Measurements from ENCODE around the gene MT1HL1.
"Not testable (repeated sequence)": the region's sequence is repeated elsewhere in the genome, so short reads cannot be mapped to it uniquely, and the experiment has no call there.

Gene MT1HL1

GRCh38 chr1:237016626-237017025 is 12.4 kb upstream of the MT1HL1 start:
- DNase-seq (ENCODE audit: low read depth in 2 of 2), result no peak

- DNase-seq (ENCODE audit: low read depth in 2 of 2), result no peak
Measured at GRCh38 chr1:237013608-237014007, 9.4 kb upstream of the MT1HL1 start.

GRCh38 chr1:237012788-237013383 is 8.6 kb upstream of the MT1HL1 start:
- DNase-seq (ENCODE audit: low read depth in 2 of 2), result no peak

- DNase-seq (ENCODE audit: low read depth in 2 of 2), result no peak
Measured at GRCh38 chr1:237012361-237012760, 8.1 kb upstream of the MT1HL1 start.

- DNase-seq (ENCODE audit: low read depth in 2 of 2), result no peak
Measured at GRCh38 chr1:237011432-237011831, 7.2 kb upstream of the MT1HL1 start.

- no peak for DNase-seq (ENCODE audit: low read depth in 2 of 2)
Measured at GRCh38 chr1:237009611-237010010, 5.4 kb upstream of the MT1HL1 start.

- no peak for DNase-seq (ENCODE audit: low read depth in 2 of 2)
Measured at GRCh38 chr1:237007147-237007881, 3.1 kb upstream of the MT1HL1 start.

GRCh38 chr1:237005674-237006073 is 1.4 kb upstream of the MT1HL1 start:
- no peak for DNase-seq (ENCODE audit: low read depth in 2 of 2)

- no peak for DNase-seq (ENCODE audit: low read depth in 2 of 2)
Measured at GRCh38 chr1:237003516-237003915, 725 bp downstream of the MT1HL1 start.

GRCh38 chr1:237000191-237000590 is 4.0 kb downstream of the MT1HL1 start:
- no peak for DNase-seq (ENCODE audit: low read depth in 2 of 2)

GRCh38 chr1:236998546-236998945 is 5.7 kb downstream of the MT1HL1 start:
- no peak for DNase-seq (ENCODE audit: low read depth in 2 of 2)

- no peak for DNase-seq (ENCODE audit: low read depth in 2 of 2)
Measured at GRCh38 chr1:236997882-236998281, 6.4 kb downstream of the MT1HL1 start.

GRCh38 chr1:236997361-236997760 is 6.9 kb downstream of the MT1HL1 start:
- DNase-seq (ENCODE audit: low read depth in 2 of 2), result no peak

- DNase-seq (ENCODE audit: low read depth in 2 of 2), result no peak
Measured at GRCh38 chr1:236994450-236994849, 9.8 kb downstream of the MT1HL1 start.

GRCh38 chr1:236992449-236992848 is 11.8 kb downstream of the MT1HL1 start:
- no peak for DNase-seq (ENCODE audit: low read depth in 2 of 2)

GRCh38 chr1:236990052-236990445 is 14.2 kb downstream of the MT1HL1 start:
- DNase-seq (ENCODE audit: low read depth in 2 of 2), result no peak

- no peak for DNase-seq (ENCODE audit: low read depth in 2 of 2)
Measured at GRCh38 chr1:236989290-236990051, 14.8 kb downstream of the MT1HL1 start.

- DNase-seq (ENCODE audit: low read depth in 2 of 2), result no peak
Measured at GRCh38 chr1:236983818-236984217, 20.4 kb downstream of the MT1HL1 start.

GRCh38 chr1:236982380-236982779 is 21.9 kb downstream of the MT1HL1 start:
- DNase-seq (ENCODE audit: low read depth in 2 of 2), result no peak

- not testable (repeated sequence) for DNase-seq (ENCODE audit: low read depth in 2 of 2)
Measured at GRCh38 chr1:236981431-236981830, 22.8 kb downstream of the MT1HL1 start.

GRCh38 chr1:236980673-236981072 is 23.6 kb downstream of the MT1HL1 start:
- no peak for DNase-seq (ENCODE audit: low read depth in 2 of 2)

GRCh38 chr1:236979149-236979900 is 24.9 kb downstream of the MT1HL1 start:
- DNase-seq (ENCODE audit: low read depth in 2 of 2), result no peak
